Fibroblast of skin of back (primary cell): ENCODE results near the gene MARCHF5.
"Not testable (repeated sequence)": the region's sequence is repeated elsewhere in the genome, so short reads cannot be mapped to it uniquely, and the experiment has no call there.

Experiments used
- DNase-seq: peaks from one replicate; pipeline ENCODE4 v3.0.0-alpha.2; 2013

The MARCHF5 gene

GRCh38 chr10:92305133-92306072 is 14.4 kb downstream of the MARCHF5 start:
- no peak for DNase-seq

DNA sequence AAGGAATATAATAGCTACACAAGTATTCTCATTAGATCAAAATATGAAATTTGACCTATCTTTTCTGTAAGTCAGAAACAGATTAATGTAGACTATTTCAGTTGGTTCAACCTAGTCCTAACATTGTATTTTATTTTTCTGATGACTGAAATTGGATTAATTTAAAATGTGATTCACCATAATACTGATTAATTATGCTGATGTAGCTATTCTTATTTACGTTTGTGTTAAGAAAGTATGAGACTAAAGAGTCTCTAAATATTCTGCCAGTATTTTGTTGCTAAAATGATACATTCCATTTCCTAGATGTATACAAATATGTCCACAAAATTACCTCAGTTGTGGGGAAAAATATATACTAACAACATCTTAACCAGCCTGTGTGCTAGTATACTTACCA is 18.3 kb downstream of the MARCHF5 start:
- DNase-seq: no peak

DNA sequence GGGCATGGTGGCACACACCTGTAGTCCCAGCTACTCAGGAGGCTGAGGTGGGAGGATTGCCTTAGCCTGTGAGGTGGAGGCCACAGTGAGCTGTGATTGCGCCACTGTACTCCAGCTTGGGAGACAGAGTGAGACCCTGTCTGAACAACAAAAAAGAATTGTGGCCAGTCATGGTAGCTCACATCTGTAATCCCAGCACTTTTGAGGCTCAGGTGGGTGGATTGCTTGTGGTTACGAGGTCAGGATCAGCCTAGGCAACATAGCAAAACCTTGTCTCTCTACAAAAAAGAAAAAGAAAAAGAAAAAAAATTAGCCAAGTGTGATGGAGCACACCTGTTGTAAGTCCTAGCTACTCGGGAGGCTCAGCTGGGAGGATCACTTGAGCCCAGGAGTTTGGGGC is 22.8 kb downstream of the MARCHF5 start:
- no peak for DNase-seq

DNA sequence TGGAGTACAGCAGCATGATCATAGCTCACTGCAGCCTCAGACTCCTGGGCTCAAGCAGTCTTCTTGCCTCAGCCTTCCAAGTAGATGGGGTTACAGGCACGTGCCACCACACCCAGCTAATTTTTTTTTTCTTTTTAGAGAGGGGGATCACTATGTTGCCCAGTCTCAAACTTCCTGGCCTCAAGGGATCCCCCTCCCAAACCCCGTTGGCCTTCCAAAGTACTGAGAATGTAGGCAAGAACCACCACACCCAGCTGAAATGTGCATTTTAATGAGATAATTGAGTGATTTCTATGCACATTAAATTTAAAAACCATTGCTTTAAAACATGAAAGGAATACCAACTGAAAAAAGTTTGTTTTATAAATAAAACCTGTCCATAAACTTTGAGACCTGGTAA is 25.6 kb downstream of the MARCHF5 start:
- DNase-seq: no peak

GRCh38 chr10:92323079-92323478 is 32.1 kb downstream of the MARCHF5 start:
- no peak for DNase-seq

DNA sequence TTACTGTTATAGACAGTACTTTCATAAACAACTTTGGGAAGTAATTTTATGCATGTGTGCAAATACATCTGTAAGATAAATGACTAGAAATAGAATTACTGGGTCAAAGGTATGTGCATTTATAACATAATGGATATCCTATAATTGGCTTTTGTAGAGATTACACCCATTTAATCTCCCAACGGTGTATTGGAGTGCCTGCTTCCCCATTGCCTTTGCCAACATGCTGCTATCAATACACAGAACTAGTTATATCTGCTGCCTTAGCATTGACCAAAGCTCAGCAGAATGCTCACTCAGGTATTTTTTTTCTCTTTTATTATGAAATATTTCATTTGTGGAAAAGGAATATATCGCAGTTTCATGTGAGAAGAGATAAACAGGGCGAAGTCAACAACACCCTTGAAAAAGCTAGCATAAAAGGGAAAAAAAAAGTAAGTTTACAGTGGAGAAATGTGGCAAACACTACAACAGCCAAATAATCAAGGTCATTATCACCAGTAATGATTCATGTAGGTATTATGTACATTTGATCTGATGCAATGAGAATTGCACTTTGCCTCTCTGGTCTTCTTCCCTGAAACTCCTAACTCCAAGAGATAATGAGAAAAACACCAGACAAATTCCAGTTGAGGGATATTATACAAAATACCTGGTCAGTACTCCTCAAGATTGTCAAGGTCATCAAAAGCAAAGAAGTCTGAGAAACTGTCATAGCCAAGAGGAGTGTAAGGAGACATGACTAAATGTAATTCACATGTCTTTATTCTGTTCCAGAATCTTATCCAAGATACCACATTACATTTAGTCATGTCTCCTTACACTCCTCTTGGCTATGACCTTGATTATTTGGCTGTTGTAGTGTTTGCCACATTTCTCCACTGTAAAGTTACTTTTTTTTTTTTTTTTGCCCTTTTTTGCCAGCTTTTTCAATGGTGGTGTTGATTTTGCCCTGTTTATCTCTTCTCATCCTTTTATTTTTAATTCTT is 36.8 kb downstream of the MARCHF5 start:
- no peak for DNase-seq

DNA sequence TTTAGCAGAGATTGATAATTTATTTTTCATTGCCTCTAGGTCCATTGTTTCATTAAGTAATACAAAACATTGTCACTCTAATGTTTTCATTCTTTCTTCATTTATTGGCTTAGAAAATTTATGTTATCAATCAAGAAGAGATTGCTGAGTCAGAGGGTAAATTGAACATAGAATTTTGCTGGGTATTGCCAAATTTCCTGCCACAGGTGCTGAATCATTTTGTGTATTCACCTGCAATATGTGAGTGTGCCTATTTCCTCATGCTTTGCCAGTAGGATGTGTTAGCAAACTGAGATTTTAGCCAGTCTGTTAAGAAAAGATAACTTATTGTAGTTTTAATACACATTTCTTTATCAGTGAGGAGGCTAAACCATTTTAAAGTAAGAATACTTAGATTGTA is 38.0 kb downstream of the MARCHF5 start:
- no peak for DNase-seq

- DNase-seq: not testable (repeated sequence)
Measured at GRCh38 chr10:92329927-92330326, 39.0 kb downstream of the MARCHF5 start.

DNA sequence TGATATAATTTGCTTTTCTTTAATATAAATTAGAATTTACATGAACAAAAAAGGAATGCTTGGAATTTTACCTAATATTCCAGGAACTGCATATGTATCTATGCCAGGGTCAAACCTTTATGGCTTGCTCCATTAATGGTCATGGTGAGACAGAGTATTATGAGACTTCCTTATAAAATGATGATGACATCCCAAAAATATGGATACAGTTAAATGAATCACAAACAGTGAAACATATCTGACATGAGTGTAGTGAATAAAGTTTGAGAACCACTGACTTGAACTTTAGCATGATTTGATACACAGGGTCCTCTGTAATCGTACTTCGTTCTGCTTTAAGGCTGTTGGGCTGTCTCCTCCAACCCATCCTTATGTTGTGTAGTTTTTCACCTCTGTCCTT is 51.8 kb downstream of the MARCHF5 start:
- peak; percentile 83 for DNase-seq

DNA sequence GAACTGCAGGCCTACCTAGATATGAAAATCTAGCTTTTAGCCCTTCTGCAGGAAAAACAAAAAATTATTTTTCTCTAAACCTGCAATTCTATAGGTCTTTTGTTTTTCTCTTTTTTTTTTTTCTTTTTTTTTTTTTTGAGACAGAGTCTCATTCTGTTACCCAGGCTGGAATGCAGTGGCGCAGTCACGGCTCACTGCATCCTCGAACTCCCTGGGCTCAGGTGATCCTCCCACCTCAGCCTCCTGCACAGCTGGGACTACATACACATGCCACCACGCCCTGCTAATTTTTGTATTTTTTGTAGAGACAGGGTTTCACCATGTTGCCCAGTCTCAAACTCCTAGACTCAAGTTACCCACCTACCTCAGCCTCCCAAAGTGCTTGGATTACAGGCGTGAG is 54.6 kb downstream of the MARCHF5 start:
- not testable (repeated sequence) for DNase-seq

DNA sequence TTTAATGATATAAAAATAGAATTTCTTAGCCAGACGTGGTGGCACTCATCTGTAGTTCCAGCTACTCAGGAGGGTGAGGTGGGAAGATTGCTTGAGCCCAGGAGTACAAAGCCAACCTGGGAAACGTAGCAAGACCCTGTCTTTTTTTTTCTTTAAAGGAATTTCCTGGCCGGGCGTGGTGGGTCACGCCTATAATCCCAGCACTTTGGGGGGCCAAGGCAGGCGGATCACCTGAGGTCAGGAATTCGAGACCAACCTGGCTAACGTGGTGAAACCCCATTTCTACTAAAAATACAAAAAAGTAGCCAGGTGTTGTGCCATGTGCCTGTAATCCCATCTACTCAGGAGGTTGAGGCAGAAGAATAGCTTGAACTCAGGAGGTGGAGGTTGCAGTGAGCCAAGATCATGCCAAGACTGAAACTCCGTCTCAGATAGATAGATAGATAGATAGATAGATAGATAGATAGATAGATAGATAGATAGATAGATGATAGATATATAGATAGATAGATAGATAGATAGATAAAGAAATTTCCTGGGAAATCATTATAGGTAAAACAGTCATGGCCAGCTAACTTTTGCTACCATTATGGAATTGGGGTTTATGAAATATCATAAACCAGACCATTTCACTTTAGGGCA is 56.2 kb downstream of the MARCHF5 start:
- not testable (repeated sequence) for DNase-seq

- no peak for DNase-seq
Measured at GRCh38 chr10:92350411-92350810, 59.4 kb downstream of the MARCHF5 start.

GRCh38 chr10:92354587-92354986 is 63.6 kb downstream of the MARCHF5 start:
- DNase-seq: no peak

- no peak for DNase-seq
Measured at GRCh38 chr10:92356041-92356440, 65.1 kb downstream of the MARCHF5 start.

DNA sequence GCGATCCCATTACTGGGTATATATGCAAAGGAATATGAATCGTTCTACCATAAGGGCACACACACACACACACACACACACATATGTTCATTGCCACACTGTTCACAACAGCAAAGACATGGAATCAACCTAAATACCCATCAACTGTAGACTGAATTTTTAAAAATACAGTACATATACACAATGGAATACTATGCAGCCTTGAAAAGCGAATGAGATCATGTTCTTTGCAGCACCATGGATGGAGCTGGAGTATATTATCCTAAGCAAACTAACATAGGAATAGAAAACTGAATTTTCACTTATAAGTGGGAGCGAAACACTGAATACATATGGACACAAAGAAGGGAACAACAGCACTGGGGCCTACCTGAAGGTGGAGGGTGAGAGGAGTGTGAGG is 72.5 kb downstream of the MARCHF5 start:
- no peak for DNase-seq

- DNase-seq: no peak
Measured at GRCh38 chr10:92366412-92367021, 75.5 kb downstream of the MARCHF5 start.

DNA sequence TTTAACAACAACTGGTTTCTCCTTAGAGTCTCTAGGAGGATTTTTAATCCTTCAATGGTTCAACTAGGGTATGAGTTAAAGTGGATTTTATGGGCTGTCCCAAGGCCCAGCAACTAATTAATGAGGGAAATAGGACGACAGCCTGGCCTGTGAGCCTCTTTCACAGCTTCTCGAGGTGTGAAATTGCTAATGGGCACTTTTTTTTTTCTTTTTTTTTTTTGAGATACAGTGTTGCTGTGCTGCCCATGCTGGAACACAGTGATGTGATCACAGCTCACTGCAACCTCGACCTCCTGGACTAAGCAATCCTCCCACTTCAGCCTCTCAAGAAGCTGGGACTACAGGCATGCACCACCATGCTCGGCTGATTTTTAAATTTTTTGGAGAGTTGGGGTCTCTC is 87.0 kb downstream of the MARCHF5 start:
- no peak for DNase-seq

DNA sequence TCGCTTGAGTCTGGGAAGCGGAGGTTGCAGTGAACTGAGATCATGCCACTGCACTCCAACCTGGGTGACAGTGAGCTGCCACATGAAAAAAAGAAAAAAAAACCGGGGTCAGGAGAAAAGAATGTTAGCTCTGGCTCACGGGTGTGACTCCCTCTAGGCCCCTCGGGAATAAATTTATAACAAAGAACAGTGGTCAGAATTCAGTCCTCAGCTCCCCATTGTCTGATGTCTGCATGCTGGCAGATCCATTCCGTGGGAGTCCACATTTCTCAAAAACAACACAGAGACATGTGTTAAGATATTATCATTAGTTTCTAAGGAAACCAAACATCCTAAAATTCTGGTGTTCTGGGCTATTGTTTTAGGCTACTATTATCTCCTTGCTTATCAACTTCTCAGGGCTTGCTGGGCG is 90.6 kb downstream of the MARCHF5 start:
- DNase-seq: peak; percentile 16

GRCh38 chr10:92382631-92383030 is 91.7 kb downstream of the MARCHF5 start:
- DNase-seq: no peak

DNA sequence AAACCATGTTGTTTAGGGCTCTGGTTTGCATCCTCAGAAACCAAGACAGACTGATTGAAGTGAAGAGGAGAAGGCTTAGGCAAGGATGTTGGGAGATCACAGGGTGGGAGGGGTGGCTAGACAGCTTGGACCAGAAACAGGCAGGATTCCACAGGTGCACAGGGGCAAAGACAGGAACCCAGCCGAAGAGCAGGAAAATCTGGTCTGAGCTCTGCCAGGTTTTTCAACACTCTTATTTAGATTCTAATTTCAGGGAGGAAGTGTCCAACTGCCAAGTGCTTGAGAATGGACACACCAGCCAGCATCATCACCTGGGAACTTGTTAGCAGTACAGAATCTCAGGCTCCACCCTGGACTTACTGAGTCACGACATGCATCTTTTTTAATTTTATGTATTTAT is 93.8 kb downstream of the MARCHF5 start:
- DNase-seq: no peak

DNA sequence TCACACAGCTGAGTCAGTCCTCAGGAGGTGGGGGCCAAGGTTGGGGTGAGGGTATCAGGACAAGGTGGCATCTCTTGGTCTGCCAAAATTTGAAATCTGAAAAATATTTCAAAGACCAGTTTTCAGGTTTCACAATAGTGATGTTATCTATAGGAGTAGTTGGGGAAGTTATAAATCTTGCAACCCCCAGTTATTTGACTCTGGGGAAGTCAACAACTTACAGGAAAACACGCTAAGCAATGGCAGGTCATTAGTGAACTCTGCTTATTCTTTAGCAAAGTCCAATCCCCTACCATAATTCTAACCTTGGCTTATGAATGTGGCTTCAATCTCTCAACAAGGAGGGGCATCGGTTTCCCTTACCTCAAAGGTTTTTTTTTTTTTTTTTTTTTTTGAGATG is 94.9 kb downstream of the MARCHF5 start:
- no peak for DNase-seq

GRCh38 chr10:92387289-92387940 is 96.4 kb downstream of the MARCHF5 start:
- DNase-seq: peak; percentile 63
